Natural killer cell (primary cell): ENCODE measurements around the gene NRGN. TPM values are rescaled to one million over a fixed set of nuclear protein-coding genes. Genes with fewer than 3 reads are reported as not detected.

Experiments
- ATAC-seq, 3 donors: fragments of 150-1000 bp in 2 of 3; fragments of 200-7000 bp in 1 of 3; cut with Tn5 transposase; 1 replicate in 1 of 3; 2 replicates in 2 of 3; pipeline ENCODE4 v1.10.0; 2021; ENCODE audit warnings: mild to moderate bottlenecking in 2 of 3, moderate library complexity in 2 of 3
- DNase-seq, 2 donors: peaks; one replicate each; pipeline versions ENCODE4 v3.0.0 to v3.0.0-alpha.2; 2013 to 2021; ENCODE audit warnings: mixed read lengths in 1 of 2
- H3K27ac ChIP-seq: one replicate; pipeline ENCODE4 v1.5.1; 2013; ENCODE audit warnings: mild to moderate bottlenecking, low read length
- H3K27me3 ChIP-seq: one replicate; pipeline ENCODE4 v1.6.1; 2013; ENCODE audit warnings: low read length; ENCODE audit not compliant: control insufficient read depth, insufficient read depth
- H3K36me3 ChIP-seq: one replicate; pipeline ENCODE4 v1.6.1; 2013; ENCODE audit warnings: low read length; ENCODE audit not compliant: control insufficient read depth, insufficient read depth
- H3K4me1 ChIP-seq: one replicate; pipeline ENCODE4 v1.6.1; 2013; ENCODE audit warnings: low read length; ENCODE audit not compliant: control insufficient read depth, insufficient read depth
- H3K4me3 ChIP-seq: one replicate; pipeline ENCODE4 v1.5.1; 2013; ENCODE audit warnings: low read length
- H3K9me3 ChIP-seq: one replicate; pipeline ENCODE4 v1.6.1; 2013; ENCODE audit warnings: low read length; ENCODE audit not compliant: control insufficient read depth, insufficient read depth
- H3K27ac Mint-ChIP-seq, 2 donors: one replicate each; pipeline ENCODE4 v1.8.0; 2022; ENCODE audit warnings: mild to moderate bottlenecking in 2 of 2, mixed read lengths in 2 of 2, moderate library complexity in 1 of 2
- H3K27me3 Mint-ChIP-seq, 2 donors: one replicate each; pipeline ENCODE4 v1.8.0; 2022; ENCODE audit warnings: low read depth in 2 of 2, mixed read lengths in 2 of 2
- H3K36me3 Mint-ChIP-seq: one replicate; pipeline ENCODE4 v1.8.0; 2022; ENCODE audit warnings: mixed read lengths
- H3K4me1 Mint-ChIP-seq, 2 donors: one replicate each; pipeline ENCODE4 v1.8.0; 2022; ENCODE audit warnings: mixed read lengths in 2 of 2
- H3K4me3 Mint-ChIP-seq: one replicate; pipeline ENCODE4 v1.8.0; 2022; ENCODE audit warnings: mild to moderate bottlenecking, moderate library complexity, mixed read lengths
- H3K9me3 Mint-ChIP-seq, 2 donors: one replicate each; pipeline ENCODE4 v1.8.0; 2022; ENCODE audit warnings: mixed read lengths in 2 of 2
- CTCF ChIP-seq: fragments of 200-600 bp; IDR thresholded peaks from one replicate; pipeline ENCODE4 v1.8.0; 2022; ENCODE audit warnings: antibody characterized with exemption
- WGBS: methylation state at CpG from one replicate; pipeline ENCODE4 v1.1.7; 2013; ENCODE audit warnings: missing lambda C conversion rate; ENCODE audit not compliant: insufficient coverage; 5-methylcytosine and 5-hydroxymethylcytosine counted together
- intact Hi-C: fragments of 100-400 bp; cut with micrococcal nuclease; formaldehyde crosslinking; loops from one replicate; pipeline ENCODE4 v1.14.2; 2022
- total RNA-seq, 4 donors: library from RNA; stranded (reverse); fragments of 120-200 nt in 1 of 4; gene quantifications; one replicate each; pipeline versions ENCODE4 v1.2.3 to v1.2.4, GENCODE V29; 2013 to 2022

NRGN gene
- total RNA-seq, 3 donors from 2014 or later (not counting 1 experiment from before 2014, with no cell fraction given) = 11.1 to 70.9 (median 28.4) TPM

GRCh38 chr11:124728134-124728533 lies 11.6 kb upstream of the NRGN start:
- Histone ChIP-seq H3K9me3 (no peaks in the 10 kb centered on the region), H3K27ac (no peak overlapping the region), H3K4me1 (peaks cover 5% of the 10 kb centered on the region), H3K27me3 (no peaks in the 10 kb centered on the region), H3K36me3 (no peaks in the 10 kb centered on the region), H3K4me3 (no peak overlapping the region)
- intact Hi-C loops = no loop called here
- 75% methylated on average over 2 of the region's 2 CpGs for WGBS
- H3K36me3 Mint-ChIP-seq = no peaks in the 10 kb centered on the region
- peaks cover 0 to 7% of the 10 kb centered on the region in 2 donors for H3K4me1 Mint-ChIP-seq
- no peak for TF ChIP-seq CTCF
- no peak for ATAC-seq
- H3K27me3 Mint-ChIP-seq = peaks cover 33 to 36% of the 10 kb centered on the region in 2 donors
- H3K27ac Mint-ChIP-seq = no peak overlapping the region
- no peak overlapping the region for H3K4me3 Mint-ChIP-seq
- no peak for DNase-seq
- no peaks in the 10 kb centered on the region for H3K9me3 Mint-ChIP-seq

GRCh38 chr11:124729571-124729970 lies 10.2 kb upstream of the NRGN start:
- Mint-ChIP-seq H3K4me3 (no peak overlapping the region), H3K27ac (no peak overlapping the region)

GRCh38 chr11:124732230-124732629 lies 7.5 kb upstream of the NRGN start:
- H3K36me3 Mint-ChIP-seq = no peaks in the 10 kb centered on the region
- no peaks in the 10 kb centered on the region for H3K9me3 Mint-ChIP-seq
- no peak for ATAC-seq
- Histone ChIP-seq H3K27me3 (no peaks in the 10 kb centered on the region), H3K36me3 (no peaks in the 10 kb centered on the region), H3K27ac (no peak overlapping the region), H3K4me1 (no peaks in the 10 kb centered on the region), H3K4me3 (no peak overlapping the region), H3K9me3 (no peaks in the 10 kb centered on the region)
- H3K27me3 Mint-ChIP-seq = peaks cover 24 to 25% of the 10 kb centered on the region in 2 donors
- intact Hi-C loops = no loop called here
- H3K27ac Mint-ChIP-seq = no peak overlapping the region
- WGBS = 61% methylated on average over 4 of the region's 4 CpGs
- H3K4me3 Mint-ChIP-seq = no peak overlapping the region
- TF ChIP-seq CTCF = no peak
- no peaks in the 10 kb centered on the region for H3K4me1 Mint-ChIP-seq
- no peak for DNase-seq

More at GRCh38 chr11:124729571-124729970, 10.2 kb upstream of the NRGN start:
- peaks cover 25 to 31% of the 10 kb centered on the region in 2 donors for H3K27me3 Mint-ChIP-seq
- H3K4me3 ChIP-seq = no peak overlapping the region
- H3K9me3 Mint-ChIP-seq = no peaks in the 10 kb centered on the region
- H3K4me1 Mint-ChIP-seq = peaks cover 0 to 7% of the 10 kb centered on the region in 2 donors
- no peaks in the 10 kb centered on the region for H3K27me3 ChIP-seq
- H3K4me1 ChIP-seq = peaks cover 5% of the 10 kb centered on the region
- H3K36me3 ChIP-seq = no peaks in the 10 kb centered on the region
- no peak for ATAC-seq
- intact Hi-C loops = no loop called here
- no peak for DNase-seq
- WGBS = 90% methylated on average over 4 of the region's 4 CpGs
- no peaks in the 10 kb centered on the region for H3K36me3 Mint-ChIP-seq
- no peak for TF ChIP-seq CTCF
- H3K9me3 ChIP-seq = no peaks in the 10 kb centered on the region
- H3K27ac ChIP-seq = no peak overlapping the region

GRCh38 chr11:124736736-124737135 lies 3.0 kb upstream of the NRGN start:
- H3K27ac Mint-ChIP-seq = no peak overlapping the region
- no peaks in the 10 kb centered on the region for H3K9me3 Mint-ChIP-seq
- H3K4me1 ChIP-seq = peaks cover 16% of the 10 kb centered on the region
- intact Hi-C loops = no loop called here
- peaks cover 48 to 54% of the 10 kb centered on the region in 2 donors for H3K27me3 Mint-ChIP-seq
- H3K4me3 ChIP-seq = no peak overlapping the region
- H3K36me3 ChIP-seq = no peaks in the 10 kb centered on the region
- ATAC-seq (no peak), DNase-seq (no peak)
- no peak overlapping the region for H3K27ac ChIP-seq
- peaks cover 7% of the 10 kb centered on the region for H3K27me3 ChIP-seq
- no peak for TF ChIP-seq CTCF
- H3K4me1 Mint-ChIP-seq = peaks cover 7 to 21% of the 10 kb centered on the region in 2 donors
- H3K9me3 ChIP-seq = no peaks in the 10 kb centered on the region
- no peak overlapping the region for H3K4me3 Mint-ChIP-seq
- no peaks in the 10 kb centered on the region for H3K36me3 Mint-ChIP-seq
- 10% methylated on average over 3 of the region's 3 CpGs for WGBS
